Measurements from ENCODE around the gene OR52E6. TPM values are rescaled to one million over a fixed set of nuclear protein-coding genes. Genes with fewer than 3 reads are reported as not detected.

Gene OR52E6
- total RNA-seq, 1 experiment from 2014 or later: not detected

DNA sequence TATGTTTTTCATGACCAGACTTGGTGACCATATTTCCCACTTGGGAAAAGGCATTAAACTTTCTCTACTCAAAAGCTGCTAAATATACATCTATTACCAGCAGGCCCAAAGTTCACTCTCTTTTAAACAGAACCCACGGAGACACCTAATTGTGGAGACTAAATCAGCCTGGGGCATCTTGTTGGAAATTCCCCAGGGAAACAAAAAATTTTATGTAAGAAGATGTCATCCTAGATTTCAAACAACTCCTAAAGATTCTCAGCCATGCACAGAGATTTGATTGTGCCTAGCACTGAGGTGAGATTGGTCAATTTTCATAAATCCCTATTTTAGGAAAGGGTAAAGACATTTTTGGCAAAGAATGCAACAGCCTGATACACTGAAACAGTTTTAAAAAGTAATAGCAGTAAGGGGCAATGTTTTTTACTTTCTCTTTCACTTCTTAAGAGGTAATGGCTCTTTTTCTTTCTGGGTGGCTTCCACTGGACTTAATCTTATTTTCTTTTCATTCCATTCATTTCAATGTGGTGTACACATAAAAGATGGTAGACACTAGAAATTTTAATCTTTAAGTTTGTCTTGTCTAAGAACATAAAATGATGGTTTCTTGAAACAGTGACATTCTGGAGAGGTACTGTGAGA, 23.3 kb downstream of the OR52E6 start (continued):
- TF ChIP-seq, protein P1, sequence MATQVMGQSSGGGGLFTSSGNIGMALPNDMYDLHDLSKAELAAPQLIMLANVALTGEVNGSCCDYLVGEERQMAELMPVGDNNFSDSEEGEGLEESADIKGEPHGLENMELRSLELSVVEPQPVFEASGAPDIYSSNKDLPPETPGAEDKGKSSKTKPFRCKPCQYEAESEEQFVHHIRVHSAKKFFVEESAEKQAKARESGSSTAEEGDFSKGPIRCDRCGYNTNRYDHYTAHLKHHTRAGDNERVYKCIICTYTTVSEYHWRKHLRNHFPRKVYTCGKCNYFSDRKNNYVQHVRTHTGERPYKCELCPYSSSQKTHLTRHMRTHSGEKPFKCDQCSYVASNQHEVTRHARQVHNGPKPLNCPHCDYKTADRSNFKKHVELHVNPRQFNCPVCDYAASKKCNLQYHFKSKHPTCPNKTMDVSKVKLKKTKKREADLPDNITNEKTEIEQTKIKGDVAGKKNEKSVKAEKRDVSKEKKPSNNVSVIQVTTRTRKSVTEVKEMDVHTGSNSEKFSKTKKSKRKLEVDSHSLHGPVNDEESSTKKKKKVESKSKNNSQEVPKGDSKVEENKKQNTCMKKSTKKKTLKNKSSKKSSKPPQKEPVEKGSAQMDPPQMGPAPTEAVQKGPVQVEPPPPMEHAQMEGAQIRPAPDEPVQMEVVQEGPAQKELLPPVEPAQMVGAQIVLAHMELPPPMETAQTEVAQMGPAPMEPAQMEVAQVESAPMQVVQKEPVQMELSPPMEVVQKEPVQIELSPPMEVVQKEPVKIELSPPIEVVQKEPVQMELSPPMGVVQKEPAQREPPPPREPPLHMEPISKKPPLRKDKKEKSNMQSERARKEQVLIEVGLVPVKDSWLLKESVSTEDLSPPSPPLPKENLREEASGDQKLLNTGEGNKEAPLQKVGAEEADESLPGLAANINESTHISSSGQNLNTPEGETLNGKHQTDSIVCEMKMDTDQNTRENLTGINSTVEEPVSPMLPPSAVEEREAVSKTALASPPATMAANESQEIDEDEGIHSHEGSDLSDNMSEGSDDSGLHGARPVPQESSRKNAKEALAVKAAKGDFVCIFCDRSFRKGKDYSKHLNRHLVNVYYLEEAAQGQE (IDR thresholded peaks at IDR 0.05; ENCODE audit: low read depth): no peak

- ATAC-seq (no peak), DNase-seq (ENCODE audit: low read depth, low spot score) (no peak)
- H3K36me3 ChIP-seq (ENCODE audit: control insufficient read depth in 1 of 2, insufficient read depth in 2 of 2, low read length in 2 of 2): no peaks in the 10 kb centered on the region
- no peak overlapping the region for H3K4me2 ChIP-seq (ENCODE audit: low read length)
- H3K27ac ChIP-seq (ENCODE audit: low read depth, low read length): no peak overlapping the region
- no peaks in the 10 kb centered on the region for H3K4me1 ChIP-seq (ENCODE audit: control insufficient read depth in 1 of 2, insufficient read depth in 2 of 2, low read length in 2 of 2)
- no TSS peak for BruUV-seq (replicated peaks)
- RAD21 ChIA-PET (ENCODE audit: low non-redundant PET in 1 of 2, low total read pairs in 2 of 2, uncharacterized antibody in 2 of 2, unreplicated experiment in 2 of 2): no interaction called here
- no peaks in the 10 kb centered on the region for H3K79me2 ChIP-seq (ENCODE audit: insufficient read depth, low read length)
- H3K4me3 ChIP-seq (replicated peaks in 1 of 2; ENCODE audit: low read depth in 1 of 2, low read length in 2 of 2): no peak overlapping the region
- no peaks in the 10 kb centered on the region; the same call in 1 of the 2 replicates for H4K20me1 ChIP-seq (ENCODE audit: insufficient read depth)
- H3K9ac ChIP-seq (ENCODE audit: low read length): no peak overlapping the region
- no peaks in the 10 kb centered on the region for H3K9me3 ChIP-seq (ENCODE audit: control insufficient read depth in 1 of 2, insufficient read depth in 1 of 2, low read depth in 1 of 2, low read length in 2 of 2)
- CTCF ChIA-PET: no interaction called here
- no peaks in the 10 kb centered on the region for H3K9me2 ChIP-seq (ENCODE audit: insufficient read depth)
- intact Hi-C loops (cut with micrococcal nuclease): loop anchor here (10.0 kb wide), 1 partner anchor 539 kb away; no protein-coding TSS in a partner anchor
- POLR2A ChIA-PET: no interaction called here
- no peak overlapping the region for H2AFZ ChIP-seq (ENCODE audit: low read depth, low read length, poor library complexity, severe bottlenecking)
- peaks cover 59% of the 10 kb centered on the region for H3K27me3 ChIP-seq (ENCODE audit: insufficient read depth, low read length)
- no peak for TF ChIP-seq RAD21 (IDR thresholded peaks at IDR 0.05; ENCODE audit: low read depth)
- TF ChIP-seq ELF1 (IDR thresholded peaks at IDR 0.05; ENCODE audit: borderline replicate concordance, low read depth): no peak
- TF ChIP-seq YY1 (IDR thresholded peaks at IDR 0.05; ENCODE audit: extremely low read depth, insufficient replicate concordance, low read depth, low read length): no peak
- TF ChIP-seq EZH2phosphoT487 (IDR thresholded peaks at IDR 0.05; ENCODE audit: borderline replicate concordance): no peak
- TF ChIP-seq, protein P1 (IDR thresholded peaks at IDR 0.05; ENCODE audit: low read depth): no peak
- no peak for TF ChIP-seq EGR1 (IDR thresholded peaks at IDR 0.05; ENCODE audit: low read depth)
- TF ChIP-seq ZNF274 (IDR thresholded peaks at IDR 0.05; ENCODE audit: low read depth, low read length): no peak
- no peak for TF ChIP-seq CBX3 (IDR thresholded peaks at IDR 0.05; ENCODE audit: low read depth)
- TF ChIP-seq FOSL1 (IDR thresholded peaks at IDR 0.05; ENCODE audit: low read depth): no peak
- TF ChIP-seq TCF7L2 (IDR thresholded peaks at IDR 0.05; ENCODE audit: borderline replicate concordance, extremely low read depth, insufficient read depth, insufficient read length): no peak
- no peak for TF ChIP-seq POLR2A (IDR thresholded peaks at IDR 0.05; ENCODE audit: borderline replicate concordance, extremely low read depth, insufficient read depth, insufficient read length)
- no peak for TF ChIP-seq POLR2AphosphoS5 (IDR thresholded peaks at IDR 0.05; ENCODE audit: low read depth, low read length)
- TF ChIP-seq EZH2 (IDR thresholded peaks at IDR 0.05): no peak
- no peak for TF ChIP-seq JUND (IDR thresholded peaks at IDR 0.05)
- TF ChIP-seq, protein P2, sequence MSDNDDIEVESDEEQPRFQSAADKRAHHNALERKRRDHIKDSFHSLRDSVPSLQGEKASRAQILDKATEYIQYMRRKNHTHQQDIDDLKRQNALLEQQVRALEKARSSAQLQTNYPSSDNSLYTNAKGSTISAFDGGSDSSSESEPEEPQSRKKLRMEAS (IDR thresholded peaks at IDR 0.05): no peak
- no peak for TF ChIP-seq CEBPB (IDR thresholded peaks at IDR 0.05; ENCODE audit: low read depth)
- no peak for TF ChIP-seq SIN3A (IDR thresholded peaks at IDR 0.05; ENCODE audit: low read depth)
- no peak for TF ChIP-seq SP1 (IDR thresholded peaks at IDR 0.05; ENCODE audit: low read depth)
These were observed 26.2 kb downstream of the OR52E6 start for GRCh38 chr11:5815534-5815933.

All from HCT116 (cell line).